Measurements from ENCODE around the gene PPP4R1. TPM values are rescaled to one million over a fixed set of nuclear protein-coding genes. Genes with fewer than 3 reads are reported as not detected.
A peak's percentile ranks its signal among the peaks of the same experiment; 100 is the strongest.

The PPP4R1 gene
- total RNA-seq, 1 donor from 2014 or later = 56.0 TPM

DNA sequence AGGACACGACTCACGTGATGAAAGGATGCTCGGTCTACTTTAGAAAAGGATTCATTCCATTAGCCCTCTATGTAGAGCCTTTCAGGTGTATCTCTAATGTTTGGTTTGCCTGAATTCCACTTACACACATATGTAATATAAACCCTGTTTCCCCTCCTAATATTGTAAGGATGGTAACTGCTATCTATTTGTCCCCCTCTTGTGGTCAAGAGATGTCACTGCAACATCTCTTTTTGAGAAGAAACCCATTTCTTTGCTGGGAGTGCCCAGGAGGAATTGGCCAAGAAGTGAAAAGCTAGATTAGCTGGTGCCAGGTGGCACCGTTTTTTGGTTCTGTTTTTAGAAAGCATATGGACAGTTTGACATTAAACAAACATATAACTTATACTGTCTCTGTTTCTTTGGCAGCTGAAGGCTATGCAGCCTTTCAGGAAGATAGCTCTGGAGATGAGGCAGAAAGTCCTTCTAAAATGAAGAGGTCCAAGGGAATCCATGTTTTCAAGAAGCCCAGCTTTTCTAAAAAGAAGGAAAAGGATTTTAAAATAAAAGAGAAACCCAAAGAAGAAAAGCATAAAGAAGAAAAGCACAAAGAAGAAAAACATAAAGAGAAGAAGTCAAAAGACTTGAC lies 97.8 kb downstream of the PPP4R1 start:
- Mint-ChIP-seq H3K4me1 (peaks cover 2% of the 10 kb centered on the region), H3K9me3 (no peaks in the 10 kb centered on the region), H3K27me3 (no peaks in the 10 kb centered on the region), H3K27ac (no peak overlapping the region), H3K4me3 (no peak overlapping the region), H3K36me3 (ENCODE audit: low read depth) (peaks cover 13% of the 10 kb centered on the region)
- DNase-seq = peak; percentile 73
- intact Hi-C loops (cut with micrococcal nuclease) = loop anchor here (2.0 to 5.0 kb wide), 3 partner anchors 39 to 444 kb away; partner anchors contain the start of gene RALBP1

DNA sequence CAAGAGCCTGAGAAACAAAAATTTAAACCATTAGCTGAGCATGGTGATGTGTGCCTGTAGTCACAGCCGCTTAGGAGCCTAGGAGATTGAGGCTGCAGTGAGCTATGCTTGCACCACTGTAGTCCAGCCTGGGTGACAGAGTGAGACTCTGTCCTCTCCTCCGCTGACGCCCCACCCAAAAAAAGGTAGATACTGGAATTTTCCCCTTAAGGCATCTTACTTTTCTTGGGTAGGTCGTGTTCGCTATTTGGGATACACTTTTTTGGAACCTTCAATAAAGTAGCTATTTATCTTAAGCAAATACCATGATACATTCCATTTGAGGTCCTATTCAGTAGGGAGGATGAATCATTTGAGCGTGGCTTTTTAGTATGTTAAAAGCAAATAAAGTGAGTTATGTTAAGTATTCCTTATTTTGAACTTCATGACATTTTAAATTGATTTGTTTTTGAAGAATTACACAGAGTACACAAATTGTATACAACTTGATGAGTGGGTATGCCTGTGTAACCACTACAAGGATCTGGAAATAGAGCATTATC lies 100.3 kb downstream of the PPP4R1 start:
- no peak overlapping the region for H3K4me3 Mint-ChIP-seq
- no peaks in the 10 kb centered on the region for H3K9me3 Mint-ChIP-seq
- H3K27ac Mint-ChIP-seq = no peak overlapping the region
- intact Hi-C loops (cut with micrococcal nuclease) = no loop called here
- DNase-seq = no peak
- peaks cover 13% of the 10 kb centered on the region for H3K36me3 Mint-ChIP-seq (ENCODE audit: low read depth)
- H3K27me3 Mint-ChIP-seq = no peaks in the 10 kb centered on the region
- peaks cover 2% of the 10 kb centered on the region for H3K4me1 Mint-ChIP-seq

DNA sequence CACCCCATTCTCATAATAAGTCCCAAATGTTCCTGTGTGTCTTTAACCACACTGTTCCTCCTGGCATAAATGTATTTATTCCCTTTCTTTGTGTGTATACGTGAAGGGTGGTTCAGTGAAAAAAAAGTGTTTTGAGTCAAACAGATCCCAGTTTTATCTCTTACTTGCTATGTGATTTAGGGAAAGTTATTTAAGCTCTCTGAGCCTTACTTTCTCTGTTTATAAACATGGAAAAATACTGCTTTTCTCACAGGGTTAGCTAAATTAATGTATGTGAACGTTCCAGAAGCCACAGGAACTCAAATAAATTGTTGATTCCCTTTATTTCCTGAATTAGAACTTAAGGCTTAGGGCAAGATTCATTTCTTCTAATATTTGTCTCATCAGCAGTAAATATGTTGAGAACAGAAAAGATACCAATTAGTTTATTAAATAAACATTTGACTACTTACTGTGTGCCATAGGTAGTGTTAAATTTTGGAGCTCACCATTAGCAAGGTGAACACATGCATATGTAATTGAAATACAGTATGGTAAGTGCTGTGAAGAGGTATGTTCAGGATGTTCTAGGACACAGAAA lies 105.8 kb downstream of the PPP4R1 start:
- peaks cover 3% of the 10 kb centered on the region for H3K36me3 Mint-ChIP-seq (ENCODE audit: low read depth)
- no peaks in the 10 kb centered on the region for H3K4me1 Mint-ChIP-seq
- DNase-seq = no peak
- no peaks in the 10 kb centered on the region for H3K9me3 Mint-ChIP-seq
- intact Hi-C loops (cut with micrococcal nuclease) = no loop called here
- no peaks in the 10 kb centered on the region for H3K27me3 Mint-ChIP-seq
- no peak overlapping the region for H3K27ac Mint-ChIP-seq
- no peak overlapping the region for H3K4me3 Mint-ChIP-seq

DNA sequence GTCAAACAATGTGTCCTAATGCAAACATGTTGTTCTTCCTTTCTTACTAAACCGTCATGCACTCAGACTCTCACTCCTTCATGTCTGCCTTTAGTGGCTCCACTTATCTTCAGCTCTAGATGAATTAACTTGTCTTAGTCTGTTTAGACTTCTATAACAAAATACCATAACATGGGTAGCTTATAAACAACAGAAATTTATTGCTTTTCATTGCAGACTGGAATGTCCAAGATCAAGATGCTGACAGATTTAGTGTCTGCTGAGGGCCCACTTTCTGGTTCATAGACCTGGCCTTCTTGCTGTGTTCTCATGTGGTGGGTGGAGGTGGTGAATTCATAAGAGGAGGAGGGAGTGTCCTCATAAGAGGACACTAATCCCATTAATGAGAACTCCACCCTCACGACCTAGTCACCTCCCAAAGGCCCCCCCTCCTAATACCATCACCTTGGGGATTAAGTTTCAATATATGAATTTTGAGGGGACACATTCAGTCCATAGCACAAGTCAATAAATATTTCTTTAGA lies 106.7 kb downstream of the PPP4R1 start:
- Mint-ChIP-seq H3K4me3 (no peak overlapping the region), H3K4me1 (no peaks in the 10 kb centered on the region), H3K36me3 (ENCODE audit: low read depth) (peaks cover 6% of the 10 kb centered on the region), H3K9me3 (no peaks in the 10 kb centered on the region), H3K27me3 (no peaks in the 10 kb centered on the region), H3K27ac (no peak overlapping the region)
- intact Hi-C loops (cut with micrococcal nuclease) = no loop called here
- DNase-seq = no peak

DNA sequence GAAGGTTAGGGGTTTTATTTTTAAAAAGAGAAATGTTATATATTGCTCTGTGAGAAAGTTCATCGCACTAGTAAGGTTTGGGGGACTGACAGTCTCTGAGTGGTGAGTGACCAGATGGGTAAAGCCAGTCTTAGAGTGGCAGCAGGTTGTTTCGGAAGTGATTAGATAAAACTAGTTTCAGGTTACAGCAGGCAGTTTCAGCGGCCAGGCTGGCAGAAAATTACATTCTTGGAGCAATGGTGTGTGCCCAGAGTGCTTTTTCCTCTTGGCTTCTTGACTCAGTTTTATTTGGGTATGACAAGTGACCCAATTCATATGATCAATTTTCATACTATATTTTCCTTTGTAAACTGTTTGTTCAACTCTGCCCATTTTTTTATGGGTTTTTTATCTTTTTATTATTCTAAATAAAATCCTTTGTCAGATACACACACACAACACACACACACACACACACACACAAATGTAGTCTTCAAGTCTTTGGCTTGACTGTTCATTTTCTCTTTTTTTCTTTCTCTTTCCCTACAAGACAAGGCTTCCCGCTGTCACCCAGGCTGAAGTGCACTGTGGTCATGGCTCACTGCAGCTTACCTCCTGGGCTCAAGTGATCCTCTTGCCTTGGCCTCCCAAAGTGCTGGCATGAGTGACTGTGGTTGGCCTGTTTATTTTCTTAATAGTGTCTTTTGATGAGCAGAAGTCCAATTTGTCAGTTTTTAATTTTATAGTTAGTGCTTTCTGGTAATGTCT lies 108.1 kb downstream of the PPP4R1 start:
- H3K4me3 Mint-ChIP-seq = no peak overlapping the region

More for the DNA sequence above, 108.1 kb downstream of the PPP4R1 start:
- H3K9me3 Mint-ChIP-seq = peaks cover 7% of the 10 kb centered on the region
- H3K27me3 Mint-ChIP-seq = no peaks in the 10 kb centered on the region
- DNase-seq = no peak
- no peaks in the 10 kb centered on the region for H3K4me1 Mint-ChIP-seq
- no peak overlapping the region for H3K27ac Mint-ChIP-seq
- intact Hi-C loops (cut with micrococcal nuclease) = no loop called here
- H3K36me3 Mint-ChIP-seq (ENCODE audit: low read depth) = peaks cover 15% of the 10 kb centered on the region

Other genes with a start within 250 kb of the PPP4R1 start
- 38.9 and 41.3 TPM in 2 replicates for gene RALBP1, start 139.0 kb downstream of the PPP4R1 start, total RNA-seq
- 0.66 TPM in 1 of 2 replicates, not detected in the other for gene RAB31, start 93.7 kb upstream of the PPP4R1 start, total RNA-seq